ENCODE data around the gene CD7. TPM values are rescaled to one million over a fixed set of nuclear protein-coding genes. Genes with fewer than 3 reads are reported as not detected.

The CD7 gene
- total RNA-seq, 2 donors from 2014 or later = 2.8 TPM; not detected in 1

GRCh38 chr17:82327289-82327688 lies 9.9 kb upstream of the CD7 start:
- Histone ChIP-seq H3K27ac (no peak overlapping the region), H3K36me3 (no peaks in the 10 kb centered on the region), H3K27me3 (replicated peaks; ENCODE audit: insufficient read depth) (no peaks in the 10 kb centered on the region), H3K9me3 (no peaks in the 10 kb centered on the region), H3K4me1 (replicated peaks) (peaks cover 5% of the 10 kb centered on the region), H3K4me3 (no peak overlapping the region)
- no peak for TF ChIP-seq POLR2AphosphoS5 (IDR thresholded peaks at IDR 0.05)
- no peak for TF ChIP-seq POLR2A (IDR thresholded peaks at IDR 0.05)
- TF ChIP-seq CTCF (IDR thresholded peaks at IDR 0.05) = no peak
- intact Hi-C loops (cut with DNase I) = no loop called here
- DNase-seq (ENCODE audit: low spot score) = no peak
- 67% methylated on average over 15 of the region's 15 CpGs for WGBS

- H3K27me3 ChIP-seq (replicated peaks; ENCODE audit: insufficient read depth) = no peaks in the 10 kb centered on the region
- H3K27ac ChIP-seq = no peak overlapping the region
- TF ChIP-seq CTCF (IDR thresholded peaks at IDR 0.05) (no peak), POLR2AphosphoS5 (IDR thresholded peaks at IDR 0.05) (no peak)
- DNase-seq (ENCODE audit: low spot score) = no peak
- intact Hi-C loops (cut with DNase I) = no loop called here
- no peaks in the 10 kb centered on the region for H3K36me3 ChIP-seq
- peaks cover 4% of the 10 kb centered on the region for H3K4me1 ChIP-seq (replicated peaks)
- H3K4me3 ChIP-seq = no peak overlapping the region
- 96% methylated on average over 29 of the region's 30 CpGs for WGBS
- H3K9me3 ChIP-seq = no peaks in the 10 kb centered on the region
Measured at GRCh38 chr17:82325286-82326180, 8.1 kb upstream of the CD7 start.

- Histone ChIP-seq H3K4me3 (no peak overlapping the region), H3K36me3 (no peaks in the 10 kb centered on the region), H3K27me3 (replicated peaks; ENCODE audit: insufficient read depth) (no peaks in the 10 kb centered on the region), H3K27ac (no peak overlapping the region), H3K4me1 (replicated peaks) (no peaks in the 10 kb centered on the region), H3K9me3 (no peaks in the 10 kb centered on the region)
- 65% methylated on average over 25 of the region's 25 CpGs for WGBS
- no peak for DNase-seq (ENCODE audit: low spot score)
- no peak for TF ChIP-seq CTCF (IDR thresholded peaks at IDR 0.05)
- TF ChIP-seq POLR2AphosphoS5 (IDR thresholded peaks at IDR 0.05) = no peak
- TF ChIP-seq POLR2A (IDR thresholded peaks at IDR 0.05) = no peak
- intact Hi-C loops (cut with DNase I) = loop anchor here (5.0 kb wide), 1 partner anchor 117 kb away; no protein-coding TSS in a partner anchor
Measured at GRCh38 chr17:82324566-82325285, 7.3 kb upstream of the CD7 start.

GRCh38 chr17:82323514-82324234 lies 6.3 kb upstream of the CD7 start:
- no peak for DNase-seq (ENCODE audit: low spot score)
- H3K36me3 ChIP-seq = no peaks in the 10 kb centered on the region
- no peaks in the 10 kb centered on the region for H3K27me3 ChIP-seq (replicated peaks; ENCODE audit: insufficient read depth)
- H3K4me3 ChIP-seq = no peak overlapping the region
- no peaks in the 10 kb centered on the region for H3K9me3 ChIP-seq
- intact Hi-C loops (cut with DNase I) = loop anchor here (2.0 to 5.0 kb wide), 2 partner anchors 79 to 116 kb away; no protein-coding TSS in a partner anchor
- H3K27ac ChIP-seq = no peak overlapping the region
- whole genome bisulfite sequencing = 71% methylated on average over 21 of the region's 21 CpGs
- TF ChIP-seq CTCF (IDR thresholded peaks at IDR 0.05) = no peak
- no peak for TF ChIP-seq POLR2AphosphoS5 (IDR thresholded peaks at IDR 0.05)
- TF ChIP-seq POLR2A (IDR thresholded peaks at IDR 0.05) = no peak
- H3K4me1 ChIP-seq (replicated peaks) = no peaks in the 10 kb centered on the region
